GM12892 (cell line): ENCODE data around the gene S100A5.

Source experiments
- DNase-seq: peaks from one replicate; pipeline ENCODE4 v3.0.0; 2011; ENCODE audit not compliant: insufficient read length
- FAIRE-seq: peaks from 2 replicates; lab custom pipeline; 2011; peaks lifted over from hg19 to GRCh38; lab: Jason Lieb, UNC
- POLR2A ChIP-seq: IDR thresholded peaks from 2 replicates; pipeline ENCODE4 v1.6.1; 2011; ENCODE audit warnings: low read depth, low read length, control low read depth
- POLR2AphosphoS5 ChIP-seq: IDR thresholded peaks from 2 replicates; pipeline ENCODE4 v1.6.1; 2011; ENCODE audit warnings: low read depth, low read length, control low read depth
- TAF1 ChIP-seq: IDR thresholded peaks from 2 replicates; pipeline ENCODE4 v1.6.1; 2011; ENCODE audit warnings: low read depth, mild to moderate bottlenecking, control low read depth, low read length, borderline replicate concordance

The S100A5 gene

GRCh38 chr1:153539395-153540093 lies 1.2 kb downstream of the S100A5 start:
- DNase-seq (no peak), FAIRE-seq (no peak)
- TF ChIP-seq TAF1 (no peak), POLR2A (no peak), POLR2AphosphoS5 (no peak)

GRCh38 chr1:153538315-153538821 lies 2.4 kb downstream of the S100A5 start:
- DNase-seq (no peak), FAIRE-seq (no peak)
- TF ChIP-seq TAF1 (no peak), POLR2AphosphoS5 (no peak)

- TF ChIP-seq POLR2AphosphoS5 (no peak), POLR2A (no peak), TAF1 (no peak)
- FAIRE-seq: no peak
- DNase-seq: no peak
Measured at GRCh38 chr1:153537376-153537730, 3.4 kb downstream of the S100A5 start.

- no peak for TF ChIP-seq POLR2A
- no peak for TF ChIP-seq POLR2AphosphoS5
- no peak for TF ChIP-seq TAF1
- DNase-seq (no peak), FAIRE-seq (no peak)
Measured at GRCh38 chr1:153536671-153537375, 3.9 kb downstream of the S100A5 start.

- TF ChIP-seq POLR2AphosphoS5 (no peak), POLR2A (no peak), TAF1 (no peak)
- DNase-seq (no peak), FAIRE-seq (no peak)
Measured at GRCh38 chr1:153536012-153536670, 4.6 kb downstream of the S100A5 start.

GRCh38 chr1:153535242-153536011 lies 5.3 kb downstream of the S100A5 start, which contains the start of gene S100A6:
Gene S100A6 (minus strand): TSS chr1:153535991. CDS start chr1:153535339, 652 bp downstream.
- TF ChIP-seq POLR2AphosphoS5: no peak
- TF ChIP-seq TAF1: no peak
- TF ChIP-seq POLR2A: no peak
- no peak for DNase-seq
- no peak for FAIRE-seq

GRCh38 chr1:153534925-153535241 lies 5.9 kb downstream of the S100A5 start:
- DNase-seq (no peak), FAIRE-seq (no peak)
- TF ChIP-seq POLR2A: no peak
- TF ChIP-seq TAF1: no peak
- TF ChIP-seq POLR2AphosphoS5: no peak

GRCh38 chr1:153534226-153534924 lies 6.4 kb downstream of the S100A5 start:
- DNase-seq (no peak), FAIRE-seq (no peak)
- TF ChIP-seq TAF1: no peak
- TF ChIP-seq POLR2AphosphoS5: no peak
- TF ChIP-seq POLR2A: no peak

GRCh38 chr1:153533689-153534201 lies 7.0 kb downstream of the S100A5 start:
- FAIRE-seq (no peak), DNase-seq (no peak)

More at GRCh38 chr1:153533689-153534201, 7.0 kb downstream of the S100A5 start:
- TF ChIP-seq TAF1 (no peak), POLR2AphosphoS5 (no peak), POLR2A (no peak)
